Common myeloid progenitor, CD34-positive (primary cell): ENCODE measurements around the gene CDK5.

Source experiments
- CTCF ChIA-PET: fragments of 350-600 bp; sonication (Branson Sonifier 250); formaldehyde crosslinking; loops from one replicate; lab custom pipeline; 2021; ENCODE audit warnings: antibody characterized with exemption; lab: Charles Lee
- POLR2A ChIA-PET: fragments of 350-600 bp; sonication (Branson Sonifier 250); formaldehyde crosslinking; loops from one replicate; lab custom pipeline; 2021; ENCODE audit warnings: antibody characterized with exemption; lab: Charles Lee
- DNase-seq, 3 donors: peaks; one replicate each; pipeline versions ENCODE4 v3.0.0 to v3.0.0-alpha.2; 2013
- H3K27ac ChIP-seq, 2 experiments: 1 replicate in 1 of 2; 2 replicates in 1 of 2; pipeline ENCODE4 v1.7.0; 2013; ENCODE audit warnings: inconsistent platforms in 2 of 2, low read length in 2 of 2, mild to moderate bottlenecking in 2 of 2, low read depth in 1 of 2, moderate library complexity in 1 of 2; ENCODE audit not compliant: severe bottlenecking in 2 of 2, insufficient read depth in 1 of 2, poor library complexity in 1 of 2
- H3K27me3 ChIP-seq, 5 experiments: replicated peaks in 2 of 5; 1 replicate in 3 of 5; 2 replicates in 2 of 5; pipeline versions ENCODE4 v1.6.1 to v1.7.0; 2013; ENCODE audit warnings: low read length in 4 of 5, mild to moderate bottlenecking in 2 of 5, moderate library complexity in 2 of 5, inconsistent platforms in 1 of 5; ENCODE audit not compliant: insufficient read depth in 5 of 5, control insufficient read depth in 4 of 5
- H3K36me3 ChIP-seq, 4 experiments: 1 replicate in 2 of 4; 2 replicates in 2 of 4; pipeline versions ENCODE4 v1.6.1 to v1.7.0; 2013; ENCODE audit warnings: low read length in 3 of 4, control low read depth in 1 of 4, mild to moderate bottlenecking in 1 of 4; ENCODE audit not compliant: control insufficient read depth in 4 of 4, insufficient read depth in 4 of 4
- H3K4me1 ChIP-seq, 4 experiments: 1 replicate in 3 of 4; 2 replicates in 1 of 4; pipeline versions ENCODE4 v1.6.1 to v1.7.1; 2013; ENCODE audit warnings: low read length in 3 of 4, mild to moderate bottlenecking in 3 of 4, control low read depth in 1 of 4, inconsistent platforms in 1 of 4, moderate library complexity in 1 of 4; ENCODE audit not compliant: control insufficient read depth in 4 of 4, insufficient read depth in 4 of 4; ENCODE audit errors: control extremely low read depth in 1 of 4
- H3K4me3 ChIP-seq, 7 experiments: 1 replicate in 4 of 7; 2 replicates in 3 of 7; pipeline versions ENCODE4 v1.5.1 to v1.7.0; 2013; ENCODE audit warnings: mild to moderate bottlenecking in 7 of 7, low read length in 6 of 7, moderate library complexity in 6 of 7, inconsistent platforms in 2 of 7, low read depth in 2 of 7, control low read depth in 1 of 7; ENCODE audit not compliant: insufficient read depth in 4 of 7, control insufficient read depth in 1 of 7; ENCODE audit errors: extremely low read depth in 1 of 7
- H3K9me3 ChIP-seq, 5 experiments: 1 replicate in 4 of 5; 2 replicates in 1 of 5; pipeline versions ENCODE4 v1.6.1 to v1.7.1; 2013; ENCODE audit warnings: low read length in 4 of 5, mild to moderate bottlenecking in 2 of 5, inconsistent platforms in 1 of 5, low read depth in 1 of 5, moderate library complexity in 1 of 5; ENCODE audit not compliant: control insufficient read depth in 4 of 5, insufficient read depth in 2 of 5; ENCODE audit errors: control extremely low read depth in 1 of 5
- WGBS: methylation state at CpG from one replicate; pipeline ENCODE4 v1.1.5; 2013; ENCODE audit not compliant: insufficient coverage; 5-methylcytosine and 5-hydroxymethylcytosine counted together

CDK5 gene

GRCh38 chr7:151087245-151088018 is 29.7 kb upstream of the CDK5 start:
- peak overlapping the region; percentile 15 to 88 for H3K27ac ChIP-seq
- peaks cover 9 to 58% (median 52%) of the 10 kb centered on the region in 4 experiments for H3K4me1 ChIP-seq
- POLR2A ChIA-PET = interaction anchor here (1.1 to 2.8 kb wide), 3 partner anchors 18 to 74 kb away, joined by 3 to 11 read pairs (median 3); no protein-coding TSS in a partner anchor
- H3K27me3 ChIP-seq = no peaks in the 10 kb centered on the region
- H3K4me3 ChIP-seq = peak overlapping the region; percentile 52 to 87 (median 79)
- peak in 2 of 3 donors; percentile 57 to 71 for DNase-seq
- CTCF ChIA-PET = interaction anchor here (0.6 to 14.4 kb wide), 4 partner anchors 16 to 65 kb away, joined by 3 to 219 read pairs (median 38); no protein-coding TSS in a partner anchor
- no peaks in the 10 kb centered on the region for H3K9me3 ChIP-seq
- under 1% methylated on average over 65 of the region's 70 CpGs for WGBS
- peaks cover 0 to 10% (median 2%) of the 10 kb centered on the region in 4 experiments for H3K36me3 ChIP-seq

- peak in 1 of 3 donors; percentile 30 for DNase-seq
- Histone ChIP-seq H3K36me3 (peaks cover 0 to 6% (median 0%) of the 10 kb centered on the region in 4 experiments), H3K27ac (peak overlapping the region in 1 of 2 experiments; percentile 88), H3K4me3 (peak overlapping the region; percentile 52 to 87 (median 79)), H3K9me3 (no peaks in the 10 kb centered on the region), H3K4me1 (peaks cover 9 to 64% (median 58%) of the 10 kb centered on the region in 4 experiments), H3K27me3 (no peaks in the 10 kb centered on the region)
- POLR2A ChIA-PET = interaction anchor here (1.3 kb wide), 1 partner anchor 24 kb away, joined by 3 read pairs; no protein-coding TSS in a partner anchor
- CTCF ChIA-PET = interaction anchor here (1.5 to 14.4 kb wide), 2 partner anchors 15 to 23 kb away, joined by 3 to 219 read pairs; no protein-coding TSS in a partner anchor
- WGBS = 0% methylated on average over 53 of the region's 56 CpGs
These were observed 29.1 kb upstream of the CDK5 start for GRCh38 chr7:151086802-151087244.

- POLR2A ChIA-PET = no interaction called here
- H3K4me3 ChIP-seq = peak within 1 kb of the TSS; percentile 52 to 87 (median 79)
- no peaks in the 10 kb centered on the region for H3K27me3 ChIP-seq
- peaks cover 9 to 73% (median 67%) of the 10 kb centered on the region in 4 experiments for H3K4me1 ChIP-seq
- H3K9me3 ChIP-seq = no peaks in the 10 kb centered on the region
- CTCF ChIA-PET = interaction anchor here (0.9 to 14.4 kb wide), 5 partner anchors 8 to 25 kb away, joined by 3 to 219 read pairs (median 4); no protein-coding TSS in a partner anchor
- peak in 2 of 3 donors; percentile 39 to 55 for DNase-seq
- peak within 1 kb of the TSS in 1 of 2 experiments; percentile 88 for H3K27ac ChIP-seq
- 0% methylated on average over 35 of the region's 84 CpGs for WGBS
- H3K36me3 ChIP-seq = peaks cover 0 to 11% (median 0%) of the 10 kb centered on the region in 4 experiments
These were observed 28.3 kb upstream of the CDK5 start, which contains the start of gene AGAP3 for GRCh38 chr7:151085691-151086620. TSS of gene AGAP3 (plus strand) at chr7:151086475. CDS start at chr7:151086742, 267 bp downstream.

GRCh38 chr7:151085329-151085690 is 27.6 kb upstream of the CDK5 start:
- peaks cover 9 to 74% (median 69%) of the 10 kb centered on the region in 4 experiments for H3K4me1 ChIP-seq
- 67% methylated on average over 5 of the region's 5 CpGs for WGBS
- ChIA-PET POLR2A (no interaction called here), CTCF (interaction anchor here (0.9 to 14.4 kb wide), 6 partner anchors 9 to 25 kb away, joined by 3 to 219 read pairs (median 5); no protein-coding TSS in a partner anchor)
- no peaks in the 10 kb centered on the region for H3K27me3 ChIP-seq
- H3K36me3 ChIP-seq = peaks cover 0 to 11% (median 0%) of the 10 kb centered on the region in 4 experiments
- no peak overlapping the region for H3K27ac ChIP-seq
- peak overlapping the region in 5 of 7 experiments; percentile 58 to 87 (median 77) for H3K4me3 ChIP-seq
- H3K9me3 ChIP-seq = no peaks in the 10 kb centered on the region
- DNase-seq = no peak

- Histone ChIP-seq H3K27me3 (no peaks in the 10 kb centered on the region), H3K36me3 (peaks cover 0 to 14% (median 0%) of the 10 kb centered on the region in 4 experiments), H3K4me3 (peak overlapping the region; percentile 41 to 84 (median 72)), H3K9me3 (no peaks in the 10 kb centered on the region), H3K4me1 (peaks cover 13 to 73% (median 70%) of the 10 kb centered on the region in 4 experiments), H3K27ac (peak overlapping the region in 1 of 2 experiments; percentile 92)
- DNase-seq = no peak
- POLR2A ChIA-PET = interaction anchor here (1.4 kb wide), 1 partner anchor 56 kb away, joined by 3 read pairs; the partner anchor contains the start of gene ABCB8
- 0% methylated on average over 1 of the region's 3 CpGs for WGBS
- CTCF ChIA-PET = interaction anchor here (1.2 to 14.4 kb wide), 5 partner anchors 10 to 32 kb away, joined by 3 to 219 read pairs (median 4); no protein-coding TSS in a partner anchor
These were observed 26.1 kb upstream of the CDK5 start for GRCh38 chr7:151083824-151084160.
